Suppressor macrophage treated with lipopolysaccharide for 4 hours (primary cell): ENCODE results near the gene SLC44A1.

ENCODE experiments used
- DNase-seq: peaks from one replicate; pipeline ENCODE4 v3.0.0-alpha.2; 2020

Gene SLC44A1

DNA sequence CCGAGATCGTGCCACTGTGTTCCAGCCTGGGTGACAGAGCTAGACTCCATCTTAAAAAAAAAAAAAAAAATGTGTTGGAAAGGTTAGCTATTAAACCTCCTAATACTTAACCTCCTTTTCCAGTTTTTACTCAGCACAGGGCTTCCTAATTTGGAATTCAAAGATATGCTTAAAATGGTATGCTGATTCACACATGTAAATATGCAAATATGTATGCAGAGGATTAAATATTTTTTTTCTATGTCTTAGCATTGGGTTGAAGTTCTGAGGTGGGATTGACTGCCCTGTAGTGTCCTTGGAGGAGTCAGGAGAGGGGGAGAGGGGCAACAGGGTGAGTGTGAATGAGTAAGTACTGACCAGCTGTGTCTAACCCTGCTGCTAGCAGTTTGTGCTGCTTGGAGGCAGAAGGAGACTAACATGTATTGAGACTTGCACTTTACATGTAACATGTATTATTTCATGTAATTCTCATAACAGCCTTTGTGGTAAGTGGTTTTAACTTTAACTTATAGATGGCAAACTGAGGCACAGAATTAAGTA is 63.2 kb downstream of the SLC44A1 start:
- DNase-seq: no peak

DNA sequence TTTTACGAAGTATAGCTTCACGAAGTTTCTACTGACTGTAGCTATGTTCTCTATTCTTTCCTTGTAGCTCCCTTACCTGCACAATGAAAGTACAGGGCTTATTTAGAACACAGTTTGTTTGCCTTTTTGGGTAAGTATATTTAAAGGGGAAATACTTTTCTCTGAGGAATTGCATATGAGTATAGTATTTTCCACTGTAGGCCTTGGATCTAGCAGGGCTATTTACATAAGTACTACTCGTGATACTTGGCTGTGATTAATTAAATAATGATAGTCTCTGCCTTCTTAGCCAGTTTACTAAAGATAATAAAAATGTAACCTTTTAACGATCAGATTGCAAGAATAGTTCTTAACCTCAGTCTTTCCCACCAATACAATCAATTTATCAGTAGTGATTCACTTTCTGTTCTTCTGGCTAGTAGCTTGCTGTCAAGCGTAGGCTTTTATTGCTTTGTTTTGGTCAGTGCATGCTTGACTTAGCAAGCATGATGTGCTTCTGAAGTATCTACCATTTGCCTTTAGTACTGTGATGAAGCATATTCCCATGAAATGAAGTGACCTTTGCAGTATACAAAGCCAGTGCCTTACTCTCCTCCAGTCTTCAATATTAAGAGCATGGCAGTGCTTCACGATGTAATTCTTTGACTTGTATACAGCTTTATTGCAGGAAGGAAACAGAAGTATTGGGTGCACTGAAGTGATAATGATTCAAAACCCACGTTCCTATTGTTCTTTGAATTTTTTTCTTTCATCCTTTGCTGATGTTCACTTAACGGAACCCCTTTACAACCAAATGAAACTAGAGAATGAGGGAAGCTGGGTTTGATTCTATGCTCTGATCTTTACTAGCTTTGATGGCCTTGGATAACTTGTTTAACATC is 64.2 kb downstream of the SLC44A1 start:
- no peak for DNase-seq

DNA sequence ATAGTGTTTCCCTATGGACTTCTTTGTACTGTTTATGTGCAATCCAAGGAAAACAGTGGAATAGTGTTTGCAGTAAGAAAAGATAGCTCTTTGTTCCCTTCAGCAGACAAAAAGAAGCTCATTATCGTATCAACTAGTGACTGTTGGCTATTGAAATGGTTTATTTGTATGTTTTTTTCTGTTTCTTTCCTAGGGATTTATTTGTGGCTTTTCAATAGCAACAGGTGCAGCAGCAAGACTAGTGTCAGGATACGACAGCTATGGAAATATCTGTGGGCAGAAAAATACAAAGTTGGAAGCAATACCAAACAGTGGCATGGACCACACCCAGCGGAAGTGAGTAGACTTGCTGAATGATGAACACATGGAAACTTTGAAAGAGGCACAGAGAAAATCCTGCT is 65.1 kb downstream of the SLC44A1 start:
- no peak for DNase-seq

GRCh38 chr9:105311306-105311705 is 66.9 kb downstream of the SLC44A1 start:
- no peak for DNase-seq

- DNase-seq: no peak
Measured at GRCh38 chr9:105313238-105313637, 68.8 kb downstream of the SLC44A1 start.

DNA sequence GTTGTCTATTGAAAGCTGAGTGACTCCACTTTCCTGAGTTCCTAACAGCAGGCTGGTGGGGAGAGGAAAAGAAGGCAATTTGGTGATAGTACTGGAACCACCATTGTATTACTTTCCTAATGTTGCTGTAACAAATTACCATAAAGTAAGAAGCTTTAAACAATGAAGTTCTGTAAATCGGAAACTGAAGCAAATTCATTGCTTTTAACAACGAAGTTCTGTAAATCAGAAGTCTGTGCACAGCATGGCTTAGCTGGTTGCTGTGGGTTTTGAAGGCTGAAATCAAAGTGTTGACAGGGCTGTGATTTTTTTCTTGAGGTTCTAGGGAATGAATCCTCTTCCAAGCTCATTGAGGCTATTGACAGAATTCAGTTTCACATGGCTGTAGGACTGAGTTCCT is 72.3 kb downstream of the SLC44A1 start:
- DNase-seq: no peak

- no peak for DNase-seq
Measured at GRCh38 chr9:105318729-105319191, 74.3 kb downstream of the SLC44A1 start.

DNA sequence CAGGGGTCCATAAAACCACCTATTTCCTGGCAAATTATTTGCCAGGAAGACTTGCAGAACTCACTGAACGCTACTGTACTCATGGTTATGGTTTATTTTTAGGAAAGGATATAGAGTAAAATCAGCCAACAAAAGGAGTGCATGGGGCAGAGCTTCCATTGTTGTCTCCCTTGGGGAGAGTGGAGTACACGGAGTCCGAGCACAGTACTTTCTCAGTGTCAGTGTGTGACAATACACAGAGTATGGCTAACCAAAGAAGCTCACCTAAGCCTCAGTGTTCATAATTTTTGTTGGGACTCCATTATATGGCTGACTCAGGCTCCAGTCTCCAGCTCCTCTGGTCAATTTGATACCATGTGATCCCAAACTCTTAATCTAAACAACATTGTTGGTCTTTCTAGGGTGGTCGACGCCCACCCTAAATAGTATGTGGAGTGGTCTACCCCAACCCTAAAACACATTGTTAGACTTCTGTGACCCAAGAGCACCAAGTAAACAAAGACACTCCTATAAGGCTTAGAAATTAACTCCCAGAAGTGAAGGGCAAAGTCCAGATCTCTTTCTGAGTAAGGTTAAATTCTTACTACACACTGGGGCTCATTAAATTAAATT is 74.9 kb downstream of the SLC44A1 start:
- DNase-seq: no peak

GRCh38 chr9:105320568-105320967 is 76.1 kb downstream of the SLC44A1 start:
- no peak for DNase-seq

- DNase-seq: no peak
Measured at GRCh38 chr9:105328296-105328695, 83.8 kb downstream of the SLC44A1 start.

DNA sequence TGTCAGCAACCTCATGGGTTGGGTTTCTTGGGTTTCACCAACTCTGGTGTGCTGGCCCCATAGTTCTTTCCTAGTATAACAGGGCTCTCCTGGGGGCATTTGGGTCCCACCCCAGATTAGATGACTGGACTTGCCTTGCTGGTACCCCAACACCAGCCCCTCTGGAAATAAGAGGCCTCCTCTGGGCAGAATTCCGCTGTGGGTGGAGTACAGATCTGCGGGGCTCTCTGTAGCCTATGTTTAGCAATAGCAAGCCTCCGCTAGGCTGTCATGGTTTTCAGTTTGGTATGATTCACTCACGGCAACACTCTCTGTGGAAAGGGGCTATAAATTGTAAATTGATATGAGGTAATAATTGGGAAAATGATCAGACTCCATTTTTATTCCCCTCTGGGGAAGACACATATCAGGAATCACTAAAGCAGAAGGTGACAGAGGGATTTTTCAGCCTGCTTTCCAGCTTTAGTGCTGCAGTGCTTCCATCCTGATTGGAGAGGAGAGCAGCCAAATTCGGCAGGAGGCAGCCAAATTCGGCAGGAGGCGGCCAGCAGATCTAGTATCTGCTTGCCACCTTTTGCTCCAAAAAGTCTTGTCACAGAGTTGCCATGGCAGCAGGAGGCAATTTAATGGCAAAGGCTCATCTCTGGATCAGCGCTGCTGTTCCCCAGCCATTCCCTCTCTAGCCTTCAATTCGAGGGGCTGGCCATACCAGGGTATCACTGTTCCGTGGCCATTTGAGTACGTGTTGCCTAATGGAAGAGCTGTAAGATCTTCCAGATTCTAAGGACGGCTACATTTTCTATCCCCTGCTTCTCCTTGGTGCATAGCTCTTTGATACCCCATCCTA is 84.6 kb downstream of the SLC44A1 start:
- DNase-seq: no peak

- peak; percentile 40 for DNase-seq
Measured at GRCh38 chr9:105329719-105330062, 85.2 kb downstream of the SLC44A1 start.

- peak; percentile 34 for DNase-seq
Measured at GRCh38 chr9:105330201-105330600, 85.8 kb downstream of the SLC44A1 start.

DNA sequence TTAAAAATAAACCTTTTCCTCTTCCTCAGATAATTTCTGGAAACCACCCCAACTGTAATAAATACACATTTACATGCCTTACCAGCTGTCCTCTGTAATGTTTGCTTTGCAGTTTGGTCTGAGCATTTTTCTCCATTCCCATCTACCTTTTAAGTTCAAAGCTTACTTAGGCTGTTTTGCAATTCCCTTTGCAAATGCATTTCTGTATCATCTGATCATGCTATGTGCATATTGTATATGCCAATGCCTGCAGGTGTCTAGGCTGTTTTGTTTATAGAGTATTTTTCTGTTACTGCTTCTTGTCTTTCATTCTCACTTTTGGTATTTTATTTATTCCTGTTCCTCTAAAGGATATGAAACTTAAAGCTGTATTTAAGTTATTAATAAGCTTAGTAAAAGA is 86.3 kb downstream of the SLC44A1 start:
- no peak for DNase-seq

- DNase-seq: no peak
Measured at GRCh38 chr9:105331160-105331559, 86.7 kb downstream of the SLC44A1 start.

- no peak for DNase-seq
Measured at GRCh38 chr9:105331755-105332154, 87.3 kb downstream of the SLC44A1 start.

DNA sequence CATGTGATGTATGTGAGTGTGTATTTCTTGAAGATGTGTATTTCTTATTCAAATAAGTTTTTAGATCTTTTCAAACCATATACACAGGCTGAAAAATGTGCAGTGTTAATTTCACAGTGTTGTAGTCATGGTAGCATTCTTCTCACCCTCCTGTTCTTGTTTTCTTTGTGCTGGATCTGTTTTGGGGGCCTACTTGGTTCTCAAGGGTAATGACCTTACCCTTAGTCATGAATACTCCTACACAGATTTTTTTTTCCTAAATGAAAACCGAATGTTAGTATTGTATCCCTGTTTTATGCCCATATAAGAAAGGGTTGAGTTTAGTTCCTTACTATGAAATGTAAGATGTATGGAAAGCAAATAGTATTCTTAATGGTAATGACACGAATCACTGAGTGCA is 88.0 kb downstream of the SLC44A1 start:
- no peak for DNase-seq

DNA sequence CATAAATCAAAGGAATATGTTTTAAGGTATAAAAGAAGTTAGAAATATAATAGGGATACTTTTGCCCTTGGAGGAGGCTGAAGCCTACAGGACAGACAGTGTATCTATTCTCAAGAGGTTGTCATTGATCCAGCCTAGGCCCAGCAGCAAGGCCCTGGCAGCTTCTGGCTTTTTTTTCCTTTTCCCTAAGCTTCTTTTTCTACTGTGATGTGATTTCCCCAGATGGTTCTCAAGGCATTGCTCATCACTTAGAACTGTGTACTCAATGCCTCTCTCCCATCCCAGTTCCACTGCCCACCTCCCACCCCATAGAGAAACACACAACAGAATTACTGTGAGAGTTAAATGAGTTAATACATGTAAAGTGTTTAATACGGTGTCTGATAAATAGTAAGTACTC is 88.6 kb downstream of the SLC44A1 start:
- DNase-seq: no peak

- no peak for DNase-seq
Measured at GRCh38 chr9:105333811-105334210, 89.4 kb downstream of the SLC44A1 start.

GRCh38 chr9:105338308-105338707 is 93.9 kb downstream of the SLC44A1 start:
- no peak for DNase-seq

DNA sequence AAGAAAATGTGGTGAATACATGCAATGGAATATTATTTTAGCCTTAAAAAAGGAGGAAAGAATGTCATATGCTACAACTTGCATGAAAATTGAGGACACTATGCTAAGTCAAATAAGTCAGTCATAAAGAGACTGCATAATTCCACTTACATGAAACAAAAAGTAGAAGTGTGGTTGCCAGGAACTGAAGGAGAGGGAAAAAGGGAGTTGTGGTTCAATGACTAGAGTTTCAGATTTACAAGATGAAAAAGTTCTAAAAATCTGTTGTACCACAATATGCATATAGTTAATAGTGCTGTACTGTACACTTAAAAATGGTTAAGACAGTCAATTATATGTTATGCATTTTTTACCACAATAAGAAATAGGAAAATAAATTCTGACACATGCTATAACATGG is 95.4 kb downstream of the SLC44A1 start:
- DNase-seq: peak; percentile 63

GRCh38 chr9:105341434-105342146 is 97.1 kb downstream of the SLC44A1 start:
- DNase-seq: peak; percentile 67

DNA sequence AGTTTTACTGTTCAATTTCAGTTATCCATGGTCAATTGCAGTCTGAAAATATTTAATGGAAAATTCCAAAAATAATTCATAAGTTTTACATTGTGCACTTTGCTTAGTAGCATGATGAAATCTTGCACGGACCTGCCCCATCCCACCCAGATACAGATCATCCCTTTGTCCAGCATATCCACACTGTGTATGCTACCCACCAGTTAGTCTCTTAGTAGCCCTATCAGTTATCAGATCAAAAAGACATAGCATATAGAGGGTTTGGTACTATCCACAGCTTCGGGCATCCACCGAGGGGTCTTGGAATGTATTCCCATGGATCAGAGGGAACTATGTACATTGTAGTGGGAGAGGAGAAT is 97.7 kb downstream of the SLC44A1 start:
- DNase-seq: no peak
